HepG2 (cell line): ENCODE results near the gene USB1. TPM values are rescaled to one million over a fixed set of nuclear protein-coding genes. Genes with fewer than 3 reads are reported as not detected.

Experiments used
- BRF2 ChIP-seq: sonication (generic); formaldehyde crosslinking; IDR thresholded peaks from 2 replicates; pipeline ENCODE4 v1.8.1; 2022; ENCODE audit warnings: mild to moderate bottlenecking, missing genetic modification reagents
- CAMTA2 ChIP-seq: sonication (generic); formaldehyde crosslinking; IDR thresholded peaks from 2 replicates; pipeline ENCODE4 v1.4.0; 2020; ENCODE audit warnings: mild to moderate bottlenecking, missing genetic modification reagents, borderline replicate concordance
- ETV5 ChIP-seq: IDR thresholded peaks from 2 replicates; pipeline ENCODE4 v1.6.1; 2018; ENCODE audit warnings: missing biosample characterization, missing genetic modification reagents, inconsistent platforms, borderline replicate concordance
- FOXP4 ChIP-seq: sonication (generic); formaldehyde crosslinking; IDR thresholded peaks from 2 replicates; pipeline ENCODE4 v1.4.0; 2020; ENCODE audit warnings: missing genetic modification reagents
- HBP1 ChIP-seq: IDR thresholded peaks from 2 replicates; pipeline ENCODE4 v1.6.1; 2016; ENCODE audit warnings: low read depth, control low read depth
- KLF13 ChIP-seq: sonication (generic); formaldehyde crosslinking; IDR thresholded peaks from 2 replicates; pipeline ENCODE4 v1.4.0; 2020; ENCODE audit warnings: mild to moderate bottlenecking, missing genetic modification reagents
- LCORL ChIP-seq, 2 experiments: fragments of 450-650 bp in 1 of 2; sonication (generic) in 1 of 2; formaldehyde crosslinking in 1 of 2; IDR thresholded peaks; 2 replicates each; pipeline versions ENCODE4 v1.5.0 to v1.6.1; 2017 to 2020; ENCODE audit warnings: antibody characterized with exemption in 1 of 2, missing genetic modification reagents in 1 of 2
- MED8 ChIP-seq: sonication (generic); formaldehyde crosslinking; IDR thresholded peaks from 2 replicates; pipeline ENCODE4 v1.8.1; 2023; ENCODE audit warnings: mild to moderate bottlenecking, missing genetic modification reagents; ENCODE audit not compliant: insufficient replicate concordance
- SALL2 ChIP-seq: sonication (generic); formaldehyde crosslinking; IDR thresholded peaks from 2 replicates; pipeline ENCODE4 v1.8.1; 2023; ENCODE audit warnings: mild to moderate bottlenecking, missing genetic modification reagents, inconsistent platforms
- ZEB1 ChIP-seq: IDR thresholded peaks from 2 replicates; pipeline ENCODE4 v1.6.1; 2012; ENCODE audit warnings: mild to moderate bottlenecking, low read depth, inconsistent platforms; ENCODE audit not compliant: insufficient replicate concordance
- ZFP90 ChIP-seq: sonication (generic); formaldehyde crosslinking; IDR thresholded peaks from 2 replicates; pipeline ENCODE4 v1.8.0; 2022; ENCODE audit warnings: missing genetic modification reagents, mild to moderate bottlenecking, inconsistent platforms, borderline replicate concordance
- ZFP91 ChIP-seq: sonication (generic); formaldehyde crosslinking; IDR thresholded peaks from 2 replicates; pipeline ENCODE4 v1.9.0; 2022; ENCODE audit warnings: missing genetic modification reagents, mild to moderate bottlenecking, borderline replicate concordance
- ZNF205 ChIP-seq: IDR thresholded peaks from 2 replicates; pipeline ENCODE4 v1.6.1; 2018; ENCODE audit warnings: missing biosample characterization, missing genetic modification reagents
- ZNF616 ChIP-seq: sonication (generic); formaldehyde crosslinking; IDR thresholded peaks from 2 replicates; pipeline ENCODE4 v1.5.0; 2020; ENCODE audit warnings: low read depth, mild to moderate bottlenecking, missing genetic modification reagents
- ZNF775 ChIP-seq: sonication (generic); formaldehyde crosslinking; IDR thresholded peaks from 2 replicates; pipeline ENCODE4 v1.4.0; 2020; ENCODE audit warnings: missing genetic modification reagents, mild to moderate bottlenecking, moderate library complexity, borderline replicate concordance
- polyA plus RNA-seq, 8 experiments: library from polyadenylated mRNA; depleted of rRNA in 3 of 8; stranded (reverse) in 7 of 8; unstranded in 1 of 8; fragments of >200 nt; fragmentation: Illumina TruSeq in 4 of 8; extraction: Trizol in 4 of 8; gene quantifications; 2 replicates each; pipeline versions ENCODE4 v1.2.1 to v1.2.3, GENCODE V29; 2011 to 2016; ENCODE audit warnings: low read depth in 4 of 8, missing spikeins in 1 of 8, mixed read lengths in 1 of 8; ENCODE audit not compliant: insufficient read depth in 1 of 8
- total RNA-seq, 5 experiments: library from RNA; depleted of rRNA; stranded (reverse); fragments of >200 nt; fragmentation: Illumina TruSeq; extraction: Trizol; gene quantifications; 2 replicates each; pipeline ENCODE4 v1.2.3, GENCODE V29; 2016; ENCODE audit warnings: low read depth in 1 of 5

USB1 gene
- total and polyA plus RNA-seq, 2 of the 13 experiments (the other 11 are each of a cell fraction or from before 2014, with no cell fraction given), result 16.7 to 65.4 TPM

- TF ChIP-seq ZNF205 (CRISPR knock-in tag) (no peak), ZEB1 (no peak), LCORL (IDR thresholded peaks at IDR 0.05) (no peak), LCORL (CRISPR knock-in tag; IDR thresholded peaks at IDR 0.05) (no peak), ETV5 (CRISPR knock-in tag) (no peak), CAMTA2 (CRISPR knock-in tag) (no peak), ZNF616 (CRISPR knock-in tag) (no peak), ZFP90 (CRISPR knock-in tag) (no peak), FOXP4 (CRISPR knock-in tag) (no peak), MED8 (CRISPR knock-in tag) (no peak), HBP1 (CRISPR knock-in tag) (no peak), KLF13 (CRISPR knock-in tag) (no peak), ZNF775 (CRISPR knock-in tag) (no peak), SALL2 (CRISPR knock-in tag) (no peak), BRF2 (CRISPR knock-in tag) (no peak), ZFP91 (peak; percentile 36; the same call in 1 of the 2 replicates)
Observed at GRCh38 chr16:57955572-57956188, 45.5 kb upstream of the USB1 start (continued).
